SH-SY5Y (cell line): ENCODE data around the gene GIMAP1.

Source experiments
- GATA2 ChIP-seq: IDR thresholded peaks from 2 replicates; pipeline ENCODE4 v1.6.1; 2011; ENCODE audit warnings: mild to moderate bottlenecking, low read depth, low read length
- GATA3 ChIP-seq: IDR thresholded peaks from 2 replicates; pipeline ENCODE4 v1.6.1; 2011; ENCODE audit warnings: low read depth, mild to moderate bottlenecking, low read length, moderate library complexity

The GIMAP1 gene

GRCh38 chr7:150716368-150716767 is at the start of gene GIMAP1:
Gene GIMAP1, plus strand, starts transcription at chr7:150716613. Its CDS starts 2,435 bp downstream, at chr7:150719048.
- TF ChIP-seq GATA3 (no peak), GATA2 (no peak)

GRCh38 chr7:150668472-150668911 is 47.9 kb upstream of the GIMAP1 start:
- TF ChIP-seq GATA3 (no peak), GATA2 (no peak)

GRCh38 chr7:150668977-150669376 is 47.4 kb upstream of the GIMAP1 start:
- TF ChIP-seq GATA3 (no peak), GATA2 (no peak)

GRCh38 chr7:150675714-150676113 is 40.7 kb upstream of the GIMAP1 start:
- TF ChIP-seq GATA2, result no peak
- TF ChIP-seq GATA3, result no peak

GRCh38 chr7:150685219-150686029 is 31.0 kb upstream of the GIMAP1 start, which contains the start of gene GIMAP2:
Gene GIMAP2, plus strand, starts transcription at chr7:150685706. Its CDS starts 1,354 bp downstream, at chr7:150687060.
- TF ChIP-seq GATA3 (no peak), GATA2 (no peak)

GRCh38 chr7:150686030-150686631 is 30.3 kb upstream of the GIMAP1 start:
- no peak for TF ChIP-seq GATA3
- TF ChIP-seq GATA2, result no peak

GRCh38 chr7:150688630-150689029 is 27.8 kb upstream of the GIMAP1 start:
- TF ChIP-seq GATA2, result no peak
- TF ChIP-seq GATA3, result no peak

- TF ChIP-seq GATA2 (no peak), GATA3 (no peak)
Observed at GRCh38 chr7:150695654-150696053, 20.8 kb upstream of the GIMAP1 start.

- no peak for TF ChIP-seq GATA2
Observed at GRCh38 chr7:150703209-150703608, 13.2 kb upstream of the GIMAP1 start.

- TF ChIP-seq GATA2 (no peak), GATA3 (no peak)
Observed at GRCh38 chr7:150715293-150715692, 1.1 kb upstream of the GIMAP1 start.

GRCh38 chr7:150715738-150716137 is 675 bp upstream of the GIMAP1 start:
- TF ChIP-seq GATA2 (no peak), GATA3 (no peak)

- TF ChIP-seq GATA3 (no peak), GATA2 (no peak)
Observed at GRCh38 chr7:150716939-150717338, 526 bp downstream of the GIMAP1 start.

GRCh38 chr7:150717814-150718420 is 1.5 kb downstream of the GIMAP1 start:
- TF ChIP-seq GATA2 (no peak), GATA3 (no peak)

GRCh38 chr7:150719436-150719835 is 3.0 kb downstream of the GIMAP1 start:
- TF ChIP-seq GATA3, result no peak
- no peak for TF ChIP-seq GATA2

- TF ChIP-seq GATA3 (no peak), GATA2 (no peak)
Observed at GRCh38 chr7:150719960-150720891, 3.8 kb downstream of the GIMAP1 start.

- TF ChIP-seq GATA3, result no peak
- no peak for TF ChIP-seq GATA2
Observed at GRCh38 chr7:150721970-150722373, 5.6 kb downstream of the GIMAP1 start.
